ENCODE data around the gene DDX49.

Gene DDX49

GRCh38 chr19:18919086-18919899 is at the start of gene DDX49, which contains the start of gene COPE:
DDX49 (plus strand) TSS chr19:18919715; CDS start chr19:18919742, 27 bp downstream.
COPE (minus strand) TSS chr19:18919387; CDS start chr19:18919348, 39 bp downstream.
- peak; percentile 90 to 97 (median 92) for DNase-seq (ENCODE audit: low read depth in 4 of 4, low spot score in 1 of 4)

- no peak for DNase-seq (ENCODE audit: low read depth in 4 of 4, low spot score in 1 of 4)
Observed at GRCh38 chr19:18869781-18870530, 49.6 kb upstream of the DDX49 start.

GRCh38 chr19:18870531-18871172 is 48.9 kb upstream of the DDX49 start:
- DNase-seq (ENCODE audit: low read depth in 4 of 4, low spot score in 1 of 4), result no peak

GRCh38 chr19:18871543-18871942 is 48.0 kb upstream of the DDX49 start:
- DNase-seq (ENCODE audit: low read depth in 4 of 4, low spot score in 1 of 4), result no peak

- DNase-seq (ENCODE audit: low read depth in 4 of 4, low spot score in 1 of 4), result no peak
Observed at GRCh38 chr19:18875726-18876125, 43.8 kb upstream of the DDX49 start.

GRCh38 chr19:18876865-18877264 is 42.6 kb upstream of the DDX49 start:
- DNase-seq (ENCODE audit: low read depth in 4 of 4, low spot score in 1 of 4), result no peak

- DNase-seq (ENCODE audit: low read depth in 4 of 4, low spot score in 1 of 4), result no peak
Observed at GRCh38 chr19:18878058-18878797, 41.3 kb upstream of the DDX49 start.

GRCh38 chr19:18878858-18879578 is 40.5 kb upstream of the DDX49 start:
- no peak for DNase-seq (ENCODE audit: low read depth in 4 of 4, low spot score in 1 of 4)

- DNase-seq (ENCODE audit: low read depth in 4 of 4, low spot score in 1 of 4), result no peak
Observed at GRCh38 chr19:18879579-18880373, 39.7 kb upstream of the DDX49 start.

GRCh38 chr19:18881491-18881890 is 38.0 kb upstream of the DDX49 start:
- DNase-seq (ENCODE audit: low read depth in 4 of 4, low spot score in 1 of 4), result no peak

GRCh38 chr19:18883526-18884304 is 35.8 kb upstream of the DDX49 start:
- no peak for DNase-seq (ENCODE audit: low read depth in 4 of 4, low spot score in 1 of 4)

- no peak for DNase-seq (ENCODE audit: low read depth in 4 of 4, low spot score in 1 of 4)
Observed at GRCh38 chr19:18886972-18887371, 32.5 kb upstream of the DDX49 start.

- no peak for DNase-seq (ENCODE audit: low read depth in 4 of 4, low spot score in 1 of 4)
Observed at GRCh38 chr19:18889949-18890745, 29.4 kb upstream of the DDX49 start.

- DNase-seq (ENCODE audit: low read depth in 4 of 4, low spot score in 1 of 4), result no peak
Observed at GRCh38 chr19:18893587-18894253, 25.8 kb upstream of the DDX49 start.

GRCh38 chr19:18894254-18895037 is 25.1 kb upstream of the DDX49 start:
- no peak for DNase-seq (ENCODE audit: low read depth in 4 of 4, low spot score in 1 of 4)

GRCh38 chr19:18895038-18895823 is 24.3 kb upstream of the DDX49 start:
- no peak for DNase-seq (ENCODE audit: low read depth in 4 of 4, low spot score in 1 of 4)
